Endothelial cell of umbilical vein (primary cell): ENCODE measurements around the gene PHACTR1. TPM values are rescaled to one million over a fixed set of nuclear protein-coding genes. Genes with fewer than 3 reads are reported as not detected.

Experiments
- BruUV-seq: library from RNA; stranded (reverse); fragments of 400-500 nt; replicated peaks from 2 replicates; lab custom pipeline; 2021; lab: Mats Ljungman, UMichigan
- CTCF ChIA-PET: fragments of 300-600, 350-600 bp; sonication (Branson Sonifier 250); formaldehyde crosslinking; loops from one replicate; lab custom pipeline; 2021; ENCODE audit warnings: antibody characterized with exemption, inconsistent platforms; lab: Charles Lee
- POLR2A ChIA-PET: fragments of 300-600, 350-600 bp; sonication (Branson Sonifier 250); formaldehyde crosslinking; loops from one replicate; lab custom pipeline; 2021; ENCODE audit warnings: antibody characterized with exemption, inconsistent platforms; lab: Charles Lee
- DNase-seq: peaks from one replicate; pipeline ENCODE4 v3.0.0-alpha.2; 2011; ENCODE audit warnings: low read depth, low spot score
- FAIRE-seq: peaks from 2 replicates; lab custom pipeline; 2011; peaks lifted over from hg19 to GRCh38; lab: Jason Lieb, UNC
- H2AFZ ChIP-seq: 2 replicates; pipeline ENCODE4 v1.6.0; 2012; ENCODE audit warnings: low read depth, low read length, control low read depth, inconsistent platforms
- H3K27ac ChIP-seq: 2 replicates; pipeline ENCODE4 v1.5.1; 2011; ENCODE audit warnings: low read depth, mild to moderate bottlenecking, control low read depth, low read length, moderate library complexity; ENCODE audit not compliant: insufficient read depth
- H3K27me3 ChIP-seq, 2 experiments: 2 replicates each; pipeline versions ENCODE4 v1.6.0 to v1.6.1; 2011; ENCODE audit warnings: low read length in 2 of 2, mixed read lengths in 1 of 2; ENCODE audit not compliant: control insufficient read depth in 2 of 2, insufficient read depth in 2 of 2
- H3K36me3 ChIP-seq, 2 experiments: 2 replicates in 1 of 2; 3 replicates in 1 of 2; pipeline ENCODE4 v1.5.1; 2011; ENCODE audit warnings: low read length in 2 of 2, mild to moderate bottlenecking in 1 of 2, moderate library complexity in 1 of 2; ENCODE audit not compliant: control insufficient read depth in 2 of 2, insufficient read depth in 2 of 2; ENCODE audit errors: extremely low read depth in 1 of 2
- H3K4me1 ChIP-seq: 3 replicates; pipeline ENCODE4 v1.5.1; 2011; ENCODE audit warnings: mild to moderate bottlenecking, low read length; ENCODE audit not compliant: control insufficient read depth, insufficient read depth; ENCODE audit errors: extremely low read depth
- H3K4me2 ChIP-seq: 2 replicates; pipeline ENCODE4 v1.6.1; 2011; ENCODE audit warnings: low read length, control low read depth, mixed read lengths; ENCODE audit not compliant: insufficient read depth
- H3K4me3 ChIP-seq, 3 experiments: fragments of 200-600 bp in 1 of 3; sonication (generic), shearing (Covaris generic) in 1 of 3; replicated peaks in 1 of 3; 2 replicates each; pipeline ENCODE4 v1.5.1; 2011 to 2016; ENCODE audit warnings: control low read depth in 3 of 3, low read length in 3 of 3, mild to moderate bottlenecking in 2 of 3, inconsistent platforms in 1 of 3, low read depth in 1 of 3, moderate library complexity in 1 of 3; ENCODE audit not compliant: insufficient read depth in 1 of 3
- H3K79me2 ChIP-seq: 2 replicates; pipeline ENCODE4 v1.6.0; 2012; ENCODE audit warnings: low read length, inconsistent platforms; ENCODE audit not compliant: control insufficient read depth, insufficient read depth
- H3K9ac ChIP-seq: replicated peaks from 2 replicates; pipeline ENCODE3; 2011; ENCODE audit warnings: low read length, control low read depth; ENCODE audit not compliant: insufficient read depth; ENCODE audit errors: extremely low read depth
- H3K9me1 ChIP-seq: replicated peaks from 3 replicates; pipeline ENCODE4 v1.6.0; 2011; ENCODE audit warnings: mild to moderate bottlenecking, low read length; ENCODE audit not compliant: control insufficient read depth, insufficient read depth; ENCODE audit errors: extremely low read depth
- H3K9me3 ChIP-seq: replicated peaks from 2 replicates; pipeline ENCODE4 v1.5.1; 2012; ENCODE audit warnings: low read length, inconsistent platforms; ENCODE audit not compliant: control insufficient read depth, insufficient read depth
- H4K20me1 ChIP-seq: replicated peaks from 2 replicates; pipeline ENCODE3; 2011; ENCODE audit warnings: mild to moderate bottlenecking, low read length; ENCODE audit not compliant: control insufficient read depth, insufficient read depth; ENCODE audit errors: extremely low read depth
- EZH2 ChIP-seq: IDR thresholded peaks from 2 replicates; pipeline ENCODE4 v1.6.1; 2012; ENCODE audit warnings: borderline replicate concordance, low read depth, mild to moderate bottlenecking, moderate library complexity, low read length, inconsistent platforms; ENCODE audit not compliant: severe bottlenecking
- FOS ChIP-seq: IDR thresholded peaks from 2 replicates; pipeline ENCODE4 v1.6.1; 2011; ENCODE audit warnings: mild to moderate bottlenecking, low read length, moderate library complexity, borderline replicate concordance; ENCODE audit not compliant: insufficient read depth
- GATA2 ChIP-seq: IDR thresholded peaks from 2 replicates; pipeline ENCODE4 v1.7.0; 2011; ENCODE audit warnings: low read depth, mild to moderate bottlenecking, moderate library complexity, mixed read lengths, low read length; ENCODE audit not compliant: insufficient read length, insufficient read depth
- JUN ChIP-seq: IDR thresholded peaks from 2 replicates; pipeline ENCODE4 v1.6.1; 2011; ENCODE audit warnings: borderline replicate concordance, low read depth; ENCODE audit not compliant: insufficient read length, insufficient read depth
- MAX ChIP-seq: IDR thresholded peaks from 2 replicates; pipeline ENCODE4 v1.6.1; 2011; ENCODE audit not compliant: insufficient read depth, insufficient read length
- MYC ChIP-seq: IDR thresholded peaks from one replicate; pipeline ENCODE4 v1.6.1; 2011; ENCODE audit warnings: mild to moderate bottlenecking, low read depth, low read length
- POLR2A ChIP-seq: IDR thresholded peaks from 2 replicates; pipeline ENCODE4 v1.6.1; 2012; ENCODE audit warnings: low read depth, mild to moderate bottlenecking, control low read depth, low read length
- POLR2AphosphoS5 ChIP-seq: IDR thresholded peaks from 2 replicates; pipeline ENCODE4 v1.6.1; 2012; ENCODE audit warnings: low read depth, mild to moderate bottlenecking, control low read depth, low read length, moderate library complexity; ENCODE audit not compliant: insufficient read depth
- dilution Hi-C: fragments of 300-500 bp; cut with MboI; formaldehyde crosslinking; loops from one replicate; pipeline ENCODE4 v1.15.0; 2019; ENCODE audit warnings: low sequenced_read_pairs; ENCODE audit not compliant: extremely low pct_ligation_motif_present
- intact Hi-C: fragments of 100-400 bp; cut with micrococcal nuclease; formaldehyde crosslinking; loops from one replicate; pipeline ENCODE4 v1.10.0; 2022
- polyA plus RNA-seq, 4 experiments: library from polyadenylated mRNA; depleted of rRNA in 3 of 4; stranded (reverse) in 3 of 4; unstranded in 1 of 4; fragments of >200 nt; gene quantifications; 2 replicates each; pipeline versions ENCODE4 v1.2.1 to v1.2.3, GENCODE V29; 2011 to 2012; ENCODE audit warnings: missing spikeins in 1 of 4
- total RNA-seq: library from RNA; stranded (reverse); gene quantifications from 2 replicates; pipeline ENCODE4 v1.2.3, GENCODE V29; 2021
- TF ChIP-seq, protein P1 (sequence below), 2 donors: IDR thresholded peaks; 1 replicate in 1 of 2; 2 replicates in 1 of 2; pipeline ENCODE4 v1.5.1; 2011; ENCODE audit warnings: low read length in 2 of 2, mild to moderate bottlenecking in 2 of 2, moderate library complexity in 2 of 2, control low read depth in 1 of 2, inconsistent platforms in 1 of 2, low read depth in 1 of 2; ENCODE audit not compliant: insufficient read depth in 1 of 2; ENCODE audit errors: extremely low read depth in 1 of 2

The PHACTR1 gene
- total and polyA plus RNA-seq, 2 donors (not counting 3 experiments of a cell fraction or from before 2014, with no cell fraction given) = 2.4 to 23.2 TPM

DNA sequence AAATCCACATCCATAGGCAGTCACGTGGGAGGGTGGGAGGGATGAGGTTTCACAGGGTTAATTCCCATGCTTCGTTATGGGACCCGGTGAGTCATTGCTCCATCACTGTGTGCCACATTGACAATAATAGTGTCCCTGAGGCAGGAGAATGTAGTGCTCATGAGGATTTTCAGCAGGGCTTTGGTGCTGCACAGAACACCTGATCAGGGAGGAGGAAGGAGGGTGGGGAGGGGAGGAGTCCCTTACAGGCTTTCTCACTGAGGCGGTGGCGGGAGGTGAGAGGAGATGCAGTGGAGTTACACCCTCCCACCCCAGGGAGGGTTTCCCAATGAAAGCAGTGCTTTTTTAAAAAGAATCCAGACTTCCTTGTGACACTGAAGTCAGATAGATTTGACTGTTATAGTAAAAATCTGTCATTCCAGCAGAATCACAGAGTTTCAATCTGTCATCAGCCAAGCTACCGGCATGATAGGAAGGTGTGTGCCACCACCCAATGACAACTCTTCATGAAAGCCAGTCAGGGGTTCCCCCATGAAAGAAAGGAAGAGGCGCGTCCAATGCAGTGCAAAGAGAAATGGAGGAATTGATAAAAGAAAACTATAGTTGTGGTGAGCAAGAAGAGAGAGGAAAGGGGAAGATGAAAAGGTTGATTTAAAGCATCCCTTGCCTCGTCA is 467.0 kb downstream of the PHACTR1 start:
- Histone ChIP-seq H3K9me1 (no peaks in the 10 kb centered on the region), H2AFZ (no peak overlapping the region), H3K9me3 (no peaks in the 10 kb centered on the region), H3K36me3 (no peaks in the 10 kb centered on the region), H3K9ac (no peak overlapping the region), H4K20me1 (no peaks in the 10 kb centered on the region), H3K4me2 (no peak overlapping the region), H3K27ac (no peak overlapping the region), H3K4me3 (no peak overlapping the region), H3K27me3 (no peaks in the 10 kb centered on the region), H3K4me1 (no peaks in the 10 kb centered on the region), H3K79me2 (no peaks in the 10 kb centered on the region)
- no peak for DNase-seq
- no TSS peak for BruUV-seq
- TF ChIP-seq EZH2 = no peak
- intact Hi-C loops = no loop called here
- ChIA-PET CTCF (no interaction called here), POLR2A (no interaction called here)
- no peak for FAIRE-seq
- dilution Hi-C loops = no loop called here

DNA sequence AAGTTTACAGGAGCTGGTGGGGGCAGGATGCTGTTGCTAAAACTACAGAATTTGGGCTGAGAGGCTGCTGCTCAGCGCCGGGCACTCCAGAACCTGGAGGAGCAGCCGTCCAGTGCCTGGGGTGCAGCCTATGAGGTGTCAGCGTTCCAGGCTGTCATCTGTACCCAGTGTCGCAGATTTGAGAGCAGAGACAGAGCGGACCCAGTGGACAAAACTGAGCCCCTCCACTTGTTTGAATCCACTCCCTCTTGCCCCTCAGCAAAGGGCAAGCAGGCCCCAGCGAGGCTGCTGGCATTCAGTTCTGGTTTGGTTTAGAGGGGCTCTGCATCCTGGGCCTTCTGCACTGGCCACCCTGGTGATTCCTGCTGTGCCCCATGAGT is 467.5 kb downstream of the PHACTR1 start:
- H3K4me3 ChIP-seq = no peak overlapping the region
- TF ChIP-seq MAX (no peak), POLR2AphosphoS5 (no peak), FOS (no peak), POLR2A (no peak), GATA2 (no peak), MYC (no peak), EZH2 (no peak), JUN (no peak)
- TF ChIP-seq, protein P1, sequence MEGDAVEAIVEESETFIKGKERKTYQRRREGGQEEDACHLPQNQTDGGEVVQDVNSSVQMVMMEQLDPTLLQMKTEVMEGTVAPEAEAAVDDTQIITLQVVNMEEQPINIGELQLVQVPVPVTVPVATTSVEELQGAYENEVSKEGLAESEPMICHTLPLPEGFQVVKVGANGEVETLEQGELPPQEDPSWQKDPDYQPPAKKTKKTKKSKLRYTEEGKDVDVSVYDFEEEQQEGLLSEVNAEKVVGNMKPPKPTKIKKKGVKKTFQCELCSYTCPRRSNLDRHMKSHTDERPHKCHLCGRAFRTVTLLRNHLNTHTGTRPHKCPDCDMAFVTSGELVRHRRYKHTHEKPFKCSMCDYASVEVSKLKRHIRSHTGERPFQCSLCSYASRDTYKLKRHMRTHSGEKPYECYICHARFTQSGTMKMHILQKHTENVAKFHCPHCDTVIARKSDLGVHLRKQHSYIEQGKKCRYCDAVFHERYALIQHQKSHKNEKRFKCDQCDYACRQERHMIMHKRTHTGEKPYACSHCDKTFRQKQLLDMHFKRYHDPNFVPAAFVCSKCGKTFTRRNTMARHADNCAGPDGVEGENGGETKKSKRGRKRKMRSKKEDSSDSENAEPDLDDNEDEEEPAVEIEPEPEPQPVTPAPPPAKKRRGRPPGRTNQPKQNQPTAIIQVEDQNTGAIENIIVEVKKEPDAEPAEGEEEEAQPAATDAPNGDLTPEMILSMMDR (IDR thresholded peaks at IDR 0.05; ENCODE audit: extremely low read depth in 1 of 2, insufficient read depth in 1 of 2, low read depth in 1 of 2, low read length in 2 of 2) = no peak
- ChIA-PET CTCF (no interaction called here), POLR2A (no interaction called here)
- no peaks in the 10 kb centered on the region for H3K36me3 ChIP-seq
- H3K27ac ChIP-seq = no peak overlapping the region
- no peaks in the 10 kb centered on the region for H3K9me1 ChIP-seq
- no peak overlapping the region for H3K9ac ChIP-seq
- no peaks in the 10 kb centered on the region for H4K20me1 ChIP-seq
- intact Hi-C loops (no loop called here), dilution Hi-C loops (no loop called here)
- no TSS peak for BruUV-seq
- H2AFZ ChIP-seq = no peak overlapping the region
- FAIRE-seq (no peak), DNase-seq (no peak)
- H3K4me1 ChIP-seq = no peaks in the 10 kb centered on the region
- no peak overlapping the region for H3K4me2 ChIP-seq
- no peaks in the 10 kb centered on the region for H3K9me3 ChIP-seq
- no peaks in the 10 kb centered on the region for H3K79me2 ChIP-seq
- H3K27me3 ChIP-seq = no peaks in the 10 kb centered on the region
